ENCODE measurements around the gene PBX2. TPM values are rescaled to one million over a fixed set of nuclear protein-coding genes. Genes with fewer than 3 reads are reported as not detected.
"Not testable (repeated sequence)": the region's sequence is repeated elsewhere in the genome, so short reads cannot be mapped to it uniquely, and the experiment has no call there.

The PBX2 gene
- polyA plus RNA-seq, 1 donor from 2014 or later: 3.3 TPM

- peak overlapping the region; percentile 84 to 98 (median 93) for H3K27ac Mint-ChIP-seq
- H3K36me3 Mint-ChIP-seq, H3K27me3 Mint-ChIP-seq, H3K9me3 Mint-ChIP-seq: not testable (repeated sequence)
- peaks cover 24 to 33% (median 29%) of the 10 kb centered on the region in 3 donors for H3K4me1 Mint-ChIP-seq
- peak overlapping the region; percentile 44 to 93 (median 80) for H3K4me3 Mint-ChIP-seq
Observed at GRCh38 chr6:32185681-32186131, 4.3 kb downstream of the PBX2 start.

GRCh38 chr6:32184084-32184640 lies 5.8 kb downstream of the PBX2 start, which contains the start of gene AGER:
TSS of gene AGER (minus strand) at chr6:32184253. CDS start at chr6:32184222, 31 bp downstream.
- no peaks in the 10 kb centered on the region for H3K27me3 Mint-ChIP-seq
- peaks cover 5% of the 10 kb centered on the region for H3K36me3 Mint-ChIP-seq
- peak within 1 kb of the TSS in 1 of 3 donors; percentile 85 for H3K27ac Mint-ChIP-seq
- H3K9me3 Mint-ChIP-seq: no peaks in the 10 kb centered on the region
- H3K4me3 Mint-ChIP-seq: peak within 1 kb of the TSS in 1 of 4 donors; percentile 74
- H3K4me1 Mint-ChIP-seq: peaks cover 24 to 38% (median 37%) of the 10 kb centered on the region in 3 donors

GRCh38 chr6:32183483-32184083 lies 6.4 kb downstream of the PBX2 start:
- Mint-ChIP-seq H3K36me3 (peaks cover 5% of the 10 kb centered on the region), H3K9me3 (no peaks in the 10 kb centered on the region), H3K27me3 (no peaks in the 10 kb centered on the region), H3K4me3 (peak overlapping the region in 1 of 4 donors; percentile 74), H3K27ac (peak overlapping the region in 1 of 3 donors; percentile 85), H3K4me1 (peaks cover 18 to 38% (median 37%) of the 10 kb centered on the region in 3 donors)

GRCh38 chr6:32183030-32183429 lies 7.0 kb downstream of the PBX2 start:
- peaks cover 5% of the 10 kb centered on the region for H3K36me3 Mint-ChIP-seq
- H3K4me1 Mint-ChIP-seq: peaks cover 15 to 38% (median 35%) of the 10 kb centered on the region in 3 donors
- H3K9me3 Mint-ChIP-seq: no peaks in the 10 kb centered on the region
- H3K27me3 Mint-ChIP-seq: no peaks in the 10 kb centered on the region
- H3K27ac Mint-ChIP-seq: no peak overlapping the region
- H3K4me3 Mint-ChIP-seq: no peak overlapping the region

- no peaks in the 10 kb centered on the region for H3K27me3 Mint-ChIP-seq
- H3K36me3 Mint-ChIP-seq: peaks cover 5% of the 10 kb centered on the region
- H3K4me1 Mint-ChIP-seq: peaks cover 17 to 37% (median 35%) of the 10 kb centered on the region in 3 donors
- no peak overlapping the region for H3K27ac Mint-ChIP-seq
- H3K4me3 Mint-ChIP-seq: no peak overlapping the region
- no peaks in the 10 kb centered on the region for H3K9me3 Mint-ChIP-seq
Observed at GRCh38 chr6:32182555-32182981, 7.4 kb downstream of the PBX2 start.

- Mint-ChIP-seq H3K27ac (no peak overlapping the region), H3K27me3 (no peaks in the 10 kb centered on the region), H3K9me3 (no peaks in the 10 kb centered on the region), H3K36me3 (peaks cover 5% of the 10 kb centered on the region), H3K4me1 (peaks cover 23 to 35% (median 32%) of the 10 kb centered on the region in 3 donors), H3K4me3 (no peak overlapping the region)
Observed at GRCh38 chr6:32181915-32182529, 8.0 kb downstream of the PBX2 start.

GRCh38 chr6:32181148-32181702 lies 8.8 kb downstream of the PBX2 start:
- Mint-ChIP-seq H3K27ac (no peak overlapping the region), H3K36me3 (peaks cover 5% of the 10 kb centered on the region), H3K4me3 (no peak overlapping the region), H3K9me3 (no peaks in the 10 kb centered on the region), H3K4me1 (peaks cover 22 to 37% (median 33%) of the 10 kb centered on the region in 3 donors), H3K27me3 (no peaks in the 10 kb centered on the region)

- Mint-ChIP-seq H3K36me3 (peaks cover 5% of the 10 kb centered on the region), H3K27ac (peak overlapping the region in 2 of 3 donors; percentile 50 to 54), H3K4me3 (peak overlapping the region in 3 of 4 donors; percentile 0 to 75 (median 42)), H3K27me3 (no peaks in the 10 kb centered on the region), H3K4me1 (peaks cover 17 to 40% (median 29%) of the 10 kb centered on the region in 3 donors), H3K9me3 (no peaks in the 10 kb centered on the region)
Observed at GRCh38 chr6:32179766-32180405, 10.1 kb downstream of the PBX2 start.

GRCh38 chr6:32178547-32179440 lies 11.2 kb downstream of the PBX2 start:
- Mint-ChIP-seq H3K27ac (peak overlapping the region; percentile 94 to 99 (median 98)), H3K27me3 (no peaks in the 10 kb centered on the region), H3K36me3 (peaks cover 5% of the 10 kb centered on the region), H3K4me1 (peaks cover 22 to 50% (median 31%) of the 10 kb centered on the region in 3 donors), H3K4me3 (peak overlapping the region; percentile 72 to 95 (median 93)), H3K9me3 (no peaks in the 10 kb centered on the region)

- H3K4me3 Mint-ChIP-seq: peak within 1 kb of the TSS; percentile 72 to 95 (median 93)
- H3K27ac Mint-ChIP-seq: peak within 1 kb of the TSS; percentile 94 to 99 (median 98)
- peaks cover 22 to 54% (median 31%) of the 10 kb centered on the region in 3 donors for H3K4me1 Mint-ChIP-seq
- H3K27me3 Mint-ChIP-seq: no peaks in the 10 kb centered on the region
- no peaks in the 10 kb centered on the region for H3K9me3 Mint-ChIP-seq
- peaks cover 5% of the 10 kb centered on the region for H3K36me3 Mint-ChIP-seq
Observed at GRCh38 chr6:32177788-32178546, 12.0 kb downstream of the PBX2 start, which contains the start of gene RNF5. TSS of gene RNF5 (plus strand) at chr6:32178405. CDS start at chr6:32178512, 107 bp downstream.

- peak overlapping the region; percentile 94 to 99 (median 98) for H3K27ac Mint-ChIP-seq
- H3K4me1 Mint-ChIP-seq: peaks cover 22 to 56% (median 30%) of the 10 kb centered on the region in 3 donors
- peak overlapping the region; percentile 72 to 95 (median 93) for H3K4me3 Mint-ChIP-seq
- H3K27me3 Mint-ChIP-seq: no peaks in the 10 kb centered on the region
- no peaks in the 10 kb centered on the region for H3K9me3 Mint-ChIP-seq
- H3K36me3 Mint-ChIP-seq: peaks cover 5% of the 10 kb centered on the region
Observed at GRCh38 chr6:32177183-32177787, 12.7 kb downstream of the PBX2 start.

GRCh38 chr6:32176476-32177182 lies 13.4 kb downstream of the PBX2 start:
- peak overlapping the region; percentile 72 to 95 (median 93) for H3K4me3 Mint-ChIP-seq
- no peaks in the 10 kb centered on the region for H3K9me3 Mint-ChIP-seq
- peak overlapping the region; percentile 94 to 99 (median 98) for H3K27ac Mint-ChIP-seq
- peaks cover 22 to 56% (median 30%) of the 10 kb centered on the region in 3 donors for H3K4me1 Mint-ChIP-seq
- H3K36me3 Mint-ChIP-seq: peaks cover 5% of the 10 kb centered on the region
- no peaks in the 10 kb centered on the region for H3K27me3 Mint-ChIP-seq
